Body of pancreas (tissue), 4 donors: ENCODE results near the gene RASSF6.

Experiments
- POLR2A ChIP-seq, 3 donors: fragments of 450-650 bp; IDR thresholded peaks; one replicate each; pipeline ENCODE4 v1.6.1; 2016; ENCODE audit warnings: antibody characterized with exemption in 3 of 3, mild to moderate bottlenecking in 2 of 3
- TF ChIP-seq, protein P1 (sequence below), 7 experiments: fragments of 450-650 bp in 4 of 7; fragments of 200-600 bp in 3 of 7; sonication (generic) in 3 of 7; IDR thresholded peaks; one replicate each; pipeline ENCODE4 v1.5.1; 2016 to 2019; ENCODE audit warnings: antibody characterized with exemption in 7 of 7

DNA sequence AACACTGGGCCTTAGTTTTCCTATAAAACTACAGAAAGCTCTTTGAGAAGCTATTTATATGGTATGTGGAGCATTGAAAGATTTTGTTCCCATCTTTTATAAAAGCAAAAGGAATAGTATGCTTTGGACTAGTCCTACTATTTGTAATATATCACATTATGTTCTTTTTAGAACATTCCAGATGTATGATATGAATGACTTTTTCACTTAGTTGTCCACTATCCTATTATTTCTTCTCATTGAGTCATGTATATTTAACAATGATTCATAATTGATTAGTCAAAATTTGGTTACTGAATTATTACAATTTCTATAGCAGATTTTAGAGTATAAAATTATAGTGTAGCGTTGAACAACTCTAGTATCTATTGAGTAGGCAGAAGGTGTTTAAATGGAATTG is 34.2 kb downstream of the RASSF6 start:
- TF ChIP-seq, protein P1, sequence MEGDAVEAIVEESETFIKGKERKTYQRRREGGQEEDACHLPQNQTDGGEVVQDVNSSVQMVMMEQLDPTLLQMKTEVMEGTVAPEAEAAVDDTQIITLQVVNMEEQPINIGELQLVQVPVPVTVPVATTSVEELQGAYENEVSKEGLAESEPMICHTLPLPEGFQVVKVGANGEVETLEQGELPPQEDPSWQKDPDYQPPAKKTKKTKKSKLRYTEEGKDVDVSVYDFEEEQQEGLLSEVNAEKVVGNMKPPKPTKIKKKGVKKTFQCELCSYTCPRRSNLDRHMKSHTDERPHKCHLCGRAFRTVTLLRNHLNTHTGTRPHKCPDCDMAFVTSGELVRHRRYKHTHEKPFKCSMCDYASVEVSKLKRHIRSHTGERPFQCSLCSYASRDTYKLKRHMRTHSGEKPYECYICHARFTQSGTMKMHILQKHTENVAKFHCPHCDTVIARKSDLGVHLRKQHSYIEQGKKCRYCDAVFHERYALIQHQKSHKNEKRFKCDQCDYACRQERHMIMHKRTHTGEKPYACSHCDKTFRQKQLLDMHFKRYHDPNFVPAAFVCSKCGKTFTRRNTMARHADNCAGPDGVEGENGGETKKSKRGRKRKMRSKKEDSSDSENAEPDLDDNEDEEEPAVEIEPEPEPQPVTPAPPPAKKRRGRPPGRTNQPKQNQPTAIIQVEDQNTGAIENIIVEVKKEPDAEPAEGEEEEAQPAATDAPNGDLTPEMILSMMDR (IDR thresholded peaks at IDR 0.05), result no peak
- no peak for TF ChIP-seq POLR2A (IDR thresholded peaks at IDR 0.05)
